Heart left ventricle (tissue), 13 donors: ENCODE results near the gene CDKL2.

Source experiments
- CTCF ChIP-seq, 12 donors: fragments of 200-600 bp; sonication (generic) in 4 of 12; IDR thresholded peaks; one replicate each; pipeline versions ENCODE4 v1.5.0 to v1.8.0; 2018 to 2022; ENCODE audit warnings: antibody characterized with exemption in 12 of 12, mild to moderate bottlenecking in 5 of 12
- POLR2A ChIP-seq, 2 donors: fragments of 450-650 bp; IDR thresholded peaks; one replicate each; pipeline ENCODE4 v1.6.1; 2017; ENCODE audit warnings: antibody characterized with exemption in 2 of 2, mild to moderate bottlenecking in 2 of 2, moderate library complexity in 2 of 2
- donor health status: ischemic (EF 13 %, LVEDD 7.1; RV severe dilation, severe dysfunction).
- donor health status: DM: no; HTN: yes; CAD: no.
- donor health status: DM: no; HTN: no; CAD: no.
- donor health status: ischemic (EF 25% LVEDD 6.9; RV normal size, moderate dysfunction).
- donor health status: ischemic (EF 25% LVEDD 5.7; RV mildly dilated, moderate dysfunction).
- donor health status: ischemic (EF 35%, LVEDD 5.7; RV mildly dilated, moderate dysfunction).
- donor health status: nonischemic (EF 11% LVEDD 7.7; RV severe dilation, severe dysfunction).
- donor health status: DM: yes; HTN: yes; CAD: no.
- donor health status: PGD.
- donor health status: ischemic (EF 29% LVEDD 5.4; RV normal size, mild dysfunction).
- donor health status: nonischemic (EF 23%, LVEDD 6.1; RV moderate dilation, normal function).

GRCh38 chr4:75643651-75644050 is 13.3 kb upstream of the CDKL2 start:
- TF ChIP-seq CTCF (IDR thresholded peaks at IDR 0.05) = no peak
- no peak for TF ChIP-seq POLR2A (IDR thresholded peaks at IDR 0.05)
